Lower leg skin (tissue), 3 donors: ENCODE results near the gene MBLAC2.

Source experiments
- POLR2A ChIP-seq, 2 donors: fragments of 450-650 bp; IDR thresholded peaks; one replicate each; pipeline ENCODE4 v1.6.1; 2016 to 2017; ENCODE audit warnings: antibody characterized with exemption in 2 of 2, mild to moderate bottlenecking in 1 of 2, moderate library complexity in 1 of 2
- TF ChIP-seq, protein P1 (sequence below), 3 donors: fragments of 450-650 bp; IDR thresholded peaks; one replicate each; pipeline ENCODE4 v1.5.1; 2016; ENCODE audit warnings: antibody characterized with exemption in 3 of 3, mild to moderate bottlenecking in 3 of 3, moderate library complexity in 2 of 3

DNA sequence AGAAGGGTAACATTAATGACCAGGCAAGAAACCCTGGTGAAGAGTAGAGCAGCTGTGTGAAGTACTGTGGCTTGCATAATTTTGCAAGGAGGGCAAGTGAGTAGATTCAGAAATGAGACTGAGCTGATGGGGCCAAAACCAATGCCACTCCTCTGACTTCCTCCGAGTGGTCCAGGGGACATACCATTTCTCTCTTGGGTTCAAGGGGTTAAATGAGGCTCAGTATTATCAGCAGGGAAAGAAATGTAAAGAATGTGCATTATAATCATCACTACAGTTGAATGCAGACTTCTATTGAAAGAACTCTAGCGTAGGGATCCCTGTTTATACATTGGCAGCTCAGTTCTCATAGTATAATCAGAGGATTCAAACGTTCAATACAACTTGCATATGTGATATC lies 10.0 kb upstream of the MBLAC2 start:
- TF ChIP-seq, protein P1, sequence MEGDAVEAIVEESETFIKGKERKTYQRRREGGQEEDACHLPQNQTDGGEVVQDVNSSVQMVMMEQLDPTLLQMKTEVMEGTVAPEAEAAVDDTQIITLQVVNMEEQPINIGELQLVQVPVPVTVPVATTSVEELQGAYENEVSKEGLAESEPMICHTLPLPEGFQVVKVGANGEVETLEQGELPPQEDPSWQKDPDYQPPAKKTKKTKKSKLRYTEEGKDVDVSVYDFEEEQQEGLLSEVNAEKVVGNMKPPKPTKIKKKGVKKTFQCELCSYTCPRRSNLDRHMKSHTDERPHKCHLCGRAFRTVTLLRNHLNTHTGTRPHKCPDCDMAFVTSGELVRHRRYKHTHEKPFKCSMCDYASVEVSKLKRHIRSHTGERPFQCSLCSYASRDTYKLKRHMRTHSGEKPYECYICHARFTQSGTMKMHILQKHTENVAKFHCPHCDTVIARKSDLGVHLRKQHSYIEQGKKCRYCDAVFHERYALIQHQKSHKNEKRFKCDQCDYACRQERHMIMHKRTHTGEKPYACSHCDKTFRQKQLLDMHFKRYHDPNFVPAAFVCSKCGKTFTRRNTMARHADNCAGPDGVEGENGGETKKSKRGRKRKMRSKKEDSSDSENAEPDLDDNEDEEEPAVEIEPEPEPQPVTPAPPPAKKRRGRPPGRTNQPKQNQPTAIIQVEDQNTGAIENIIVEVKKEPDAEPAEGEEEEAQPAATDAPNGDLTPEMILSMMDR (IDR thresholded peaks at IDR 0.05), result no peak
- TF ChIP-seq POLR2A (IDR thresholded peaks at IDR 0.05), result no peak
